ENCODE measurements around the gene HTATIP2.

HTATIP2 gene

DNA sequence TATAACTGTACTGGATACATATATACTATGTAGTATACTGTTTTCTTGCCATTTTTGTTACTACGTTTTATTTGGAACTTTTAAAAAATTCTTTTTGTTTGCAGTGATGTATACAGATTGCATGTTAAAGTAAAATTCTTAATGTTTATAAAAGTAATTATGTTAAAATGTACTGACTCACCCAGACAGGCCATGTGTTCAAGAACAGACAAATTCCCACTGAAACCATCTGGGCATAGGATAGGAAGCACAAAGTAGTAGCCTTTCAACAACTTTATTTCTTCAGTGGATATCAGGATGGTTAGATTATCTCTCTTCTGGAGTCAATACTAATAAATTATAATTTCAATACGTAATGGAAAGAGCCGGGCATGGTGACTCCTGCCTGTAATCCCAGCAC is 43.8 kb downstream of the HTATIP2 start:
- Histone ChIP-seq H3K36me3 (ENCODE audit: low read depth) (peaks cover 82% of the 10 kb centered on the region), H3K9me3 (ENCODE audit: severe bottlenecking) (no peaks in the 10 kb centered on the region), H3K27ac (ENCODE audit: poor library complexity, severe bottlenecking) (no peak overlapping the region), H3K4me1 (ENCODE audit: insufficient read depth, poor library complexity, severe bottlenecking) (no peaks in the 10 kb centered on the region), H3K27me3 (ENCODE audit: insufficient read depth, poor library complexity, severe bottlenecking) (no peaks in the 10 kb centered on the region), H3K4me3 (ENCODE audit: severe bottlenecking) (no peak overlapping the region)
- ATAC-seq (ENCODE audit: low read depth), result no peak
- DNase-seq (ENCODE audit: low spot score), result no peak
- TF ChIP-seq, protein P1, sequence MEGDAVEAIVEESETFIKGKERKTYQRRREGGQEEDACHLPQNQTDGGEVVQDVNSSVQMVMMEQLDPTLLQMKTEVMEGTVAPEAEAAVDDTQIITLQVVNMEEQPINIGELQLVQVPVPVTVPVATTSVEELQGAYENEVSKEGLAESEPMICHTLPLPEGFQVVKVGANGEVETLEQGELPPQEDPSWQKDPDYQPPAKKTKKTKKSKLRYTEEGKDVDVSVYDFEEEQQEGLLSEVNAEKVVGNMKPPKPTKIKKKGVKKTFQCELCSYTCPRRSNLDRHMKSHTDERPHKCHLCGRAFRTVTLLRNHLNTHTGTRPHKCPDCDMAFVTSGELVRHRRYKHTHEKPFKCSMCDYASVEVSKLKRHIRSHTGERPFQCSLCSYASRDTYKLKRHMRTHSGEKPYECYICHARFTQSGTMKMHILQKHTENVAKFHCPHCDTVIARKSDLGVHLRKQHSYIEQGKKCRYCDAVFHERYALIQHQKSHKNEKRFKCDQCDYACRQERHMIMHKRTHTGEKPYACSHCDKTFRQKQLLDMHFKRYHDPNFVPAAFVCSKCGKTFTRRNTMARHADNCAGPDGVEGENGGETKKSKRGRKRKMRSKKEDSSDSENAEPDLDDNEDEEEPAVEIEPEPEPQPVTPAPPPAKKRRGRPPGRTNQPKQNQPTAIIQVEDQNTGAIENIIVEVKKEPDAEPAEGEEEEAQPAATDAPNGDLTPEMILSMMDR (IDR thresholded peaks at IDR 0.05; ENCODE audit: poor library complexity, severe bottlenecking), result no peak

DNA sequence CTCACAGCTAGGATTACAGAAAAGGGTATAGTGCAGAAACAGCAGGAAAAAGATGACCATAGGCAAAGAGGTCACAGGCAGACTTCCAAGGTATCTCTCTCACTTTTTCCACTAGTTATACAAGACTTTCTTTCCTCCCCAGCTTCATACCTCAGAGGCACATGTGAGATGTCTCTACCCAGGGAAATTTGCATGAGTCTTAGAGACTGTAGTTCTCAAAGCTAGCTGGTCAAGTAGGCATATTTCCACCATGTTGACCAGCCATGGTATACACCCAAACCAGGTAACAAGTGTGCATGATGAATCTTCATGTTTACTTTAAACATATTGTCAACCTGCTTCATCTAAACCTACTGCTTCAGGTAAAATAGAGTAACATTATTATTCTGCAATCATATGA is 51.9 kb downstream of the HTATIP2 start:
- no peak for DNase-seq (ENCODE audit: low spot score)
- TF ChIP-seq, protein P1 (IDR thresholded peaks at IDR 0.05; ENCODE audit: poor library complexity, severe bottlenecking), result no peak
- no peak overlapping the region for H3K4me3 ChIP-seq (ENCODE audit: severe bottlenecking)
- H3K27ac ChIP-seq (ENCODE audit: poor library complexity, severe bottlenecking), result no peak overlapping the region
- H3K4me1 ChIP-seq (ENCODE audit: insufficient read depth, poor library complexity, severe bottlenecking), result no peaks in the 10 kb centered on the region
- H3K9me3 ChIP-seq (ENCODE audit: severe bottlenecking), result no peaks in the 10 kb centered on the region
- H3K36me3 ChIP-seq (ENCODE audit: low read depth), result peaks cover 75% of the 10 kb centered on the region
- no peaks in the 10 kb centered on the region for H3K27me3 ChIP-seq (ENCODE audit: insufficient read depth, poor library complexity, severe bottlenecking)
- ATAC-seq (ENCODE audit: low read depth), result no peak

DNA sequence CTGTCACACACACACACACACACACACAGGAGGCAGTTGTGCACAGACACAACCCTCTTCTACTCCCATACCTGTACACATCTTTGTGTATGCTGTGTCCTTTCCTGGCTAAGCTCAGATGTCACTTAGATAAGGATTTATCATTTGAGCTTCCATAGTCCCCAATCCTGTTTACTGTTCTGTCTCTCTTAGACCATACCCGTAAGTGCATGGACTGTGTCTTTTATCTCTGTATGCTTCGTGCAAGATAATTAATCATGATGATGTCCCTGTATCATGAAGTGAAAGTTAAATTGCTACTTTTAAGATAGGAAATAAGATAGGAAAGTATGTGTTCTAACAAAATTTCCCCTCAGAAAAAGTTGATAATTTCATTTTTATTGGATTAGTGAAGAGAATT is 54.3 kb downstream of the HTATIP2 start:
- ATAC-seq (ENCODE audit: low read depth), result no peak
- DNase-seq (ENCODE audit: low spot score), result no peak
- no peaks in the 10 kb centered on the region for H3K27me3 ChIP-seq (ENCODE audit: insufficient read depth, poor library complexity, severe bottlenecking)
- no peak overlapping the region for H3K27ac ChIP-seq (ENCODE audit: poor library complexity, severe bottlenecking)
- H3K9me3 ChIP-seq (ENCODE audit: severe bottlenecking), result no peaks in the 10 kb centered on the region
- no peak overlapping the region for H3K4me3 ChIP-seq (ENCODE audit: severe bottlenecking)
- no peaks in the 10 kb centered on the region for H3K4me1 ChIP-seq (ENCODE audit: insufficient read depth, poor library complexity, severe bottlenecking)
- H3K36me3 ChIP-seq (ENCODE audit: low read depth), result peaks cover 84% of the 10 kb centered on the region
- TF ChIP-seq, protein P1 (IDR thresholded peaks at IDR 0.05; ENCODE audit: poor library complexity, severe bottlenecking), result no peak

DNA sequence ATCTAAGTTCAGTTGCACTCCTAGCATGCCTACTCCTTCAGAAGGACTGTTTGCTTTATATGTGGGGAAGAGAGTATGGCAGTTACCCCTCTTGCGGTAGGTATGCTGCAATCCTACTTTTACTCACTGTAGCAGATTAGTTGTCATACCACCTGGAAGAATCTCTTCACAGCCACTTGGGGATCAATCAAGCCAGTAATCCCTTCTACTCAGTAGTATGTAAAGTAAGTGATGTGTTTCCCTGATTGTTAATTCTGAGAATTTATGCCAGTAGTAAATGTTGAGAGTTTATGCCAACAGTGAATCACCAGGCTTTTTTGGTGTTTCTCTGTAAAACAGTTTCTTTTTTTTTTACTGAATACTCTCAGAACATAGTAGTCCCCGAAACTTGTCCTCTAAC is 58.4 kb downstream of the HTATIP2 start:
- no peaks in the 10 kb centered on the region for H3K9me3 ChIP-seq (ENCODE audit: severe bottlenecking)
- H3K4me3 ChIP-seq (ENCODE audit: severe bottlenecking), result no peak overlapping the region
- no peaks in the 10 kb centered on the region for H3K27me3 ChIP-seq (ENCODE audit: insufficient read depth, poor library complexity, severe bottlenecking)
- no peaks in the 10 kb centered on the region for H3K4me1 ChIP-seq (ENCODE audit: insufficient read depth, poor library complexity, severe bottlenecking)
- TF ChIP-seq, protein P1 (IDR thresholded peaks at IDR 0.05; ENCODE audit: poor library complexity, severe bottlenecking), result no peak
- DNase-seq (ENCODE audit: low spot score) (no peak), ATAC-seq (ENCODE audit: low read depth) (no peak)
- no peak overlapping the region for H3K27ac ChIP-seq (ENCODE audit: poor library complexity, severe bottlenecking)
- H3K36me3 ChIP-seq (ENCODE audit: low read depth), result peaks cover 73% of the 10 kb centered on the region

DNA sequence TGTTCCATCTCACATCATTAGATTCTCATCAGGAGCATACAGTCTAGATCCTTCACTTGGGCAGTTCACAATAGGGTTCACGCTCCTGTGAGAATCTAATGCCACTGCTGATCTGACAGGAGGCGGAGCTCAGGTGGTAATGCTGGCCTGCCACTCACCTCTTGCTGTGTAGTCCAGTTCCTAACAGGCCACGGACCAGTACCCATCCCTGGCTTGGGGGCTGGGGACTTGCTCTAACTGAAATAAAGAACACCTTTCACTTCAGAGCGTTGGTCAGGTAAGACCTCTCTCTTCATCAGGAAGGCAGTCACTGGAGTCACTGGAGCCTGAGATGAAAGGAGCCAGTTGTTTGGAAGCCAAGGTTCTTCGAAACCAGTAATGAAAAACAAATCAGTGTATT is 65.7 kb downstream of the HTATIP2 start:
- TF ChIP-seq, protein P1 (IDR thresholded peaks at IDR 0.05; ENCODE audit: poor library complexity, severe bottlenecking), result no peak
- no peaks in the 10 kb centered on the region for H3K9me3 ChIP-seq (ENCODE audit: severe bottlenecking)
- H3K27me3 ChIP-seq (ENCODE audit: insufficient read depth, poor library complexity, severe bottlenecking), result no peaks in the 10 kb centered on the region
- H3K27ac ChIP-seq (ENCODE audit: poor library complexity, severe bottlenecking), result no peak overlapping the region
- H3K36me3 ChIP-seq (ENCODE audit: low read depth), result peaks cover 61% of the 10 kb centered on the region
- no peak overlapping the region for H3K4me3 ChIP-seq (ENCODE audit: severe bottlenecking)
- ATAC-seq (ENCODE audit: low read depth) (no peak), DNase-seq (ENCODE audit: low spot score) (no peak)
- no peaks in the 10 kb centered on the region for H3K4me1 ChIP-seq (ENCODE audit: insufficient read depth, poor library complexity, severe bottlenecking)

All from RWPE2 (cell line).